ENCODE results near the gene BAZ1B. TPM values are rescaled to one million over a fixed set of nuclear protein-coding genes. Genes with fewer than 3 reads are reported as not detected.
"Not testable (repeated sequence)": the region's sequence is repeated elsewhere in the genome, so short reads cannot be mapped to it uniquely, and the experiment has no call there.

Gene BAZ1B
- total RNA-seq, 1 experiment from 2014 or later = 74.8 TPM

GRCh38 chr7:73447121-73447733 lies 74.9 kb downstream of the BAZ1B start:
- DNase-seq (ENCODE audit: low spot score) = no peak

DNA sequence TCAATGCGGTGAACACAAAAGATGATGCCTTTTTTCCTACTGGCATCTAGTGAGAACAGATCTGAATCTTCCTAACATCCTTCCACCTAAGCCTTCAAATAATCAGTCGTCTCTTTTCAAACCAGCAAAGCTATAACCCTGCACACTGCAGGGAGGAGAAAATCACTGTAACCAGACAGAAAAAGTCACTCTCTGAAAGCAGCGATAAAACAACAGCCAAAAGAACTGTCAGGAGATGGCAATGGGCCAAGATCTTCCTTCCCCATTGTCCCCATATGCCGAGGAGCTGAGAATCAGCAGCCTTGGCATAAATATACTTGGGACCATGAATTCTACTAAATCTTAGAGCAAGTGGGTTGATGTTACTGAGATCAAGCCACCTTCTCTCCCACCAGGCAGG lies 75.4 kb downstream of the BAZ1B start:
- DNase-seq (ENCODE audit: low spot score) = no peak

DNA sequence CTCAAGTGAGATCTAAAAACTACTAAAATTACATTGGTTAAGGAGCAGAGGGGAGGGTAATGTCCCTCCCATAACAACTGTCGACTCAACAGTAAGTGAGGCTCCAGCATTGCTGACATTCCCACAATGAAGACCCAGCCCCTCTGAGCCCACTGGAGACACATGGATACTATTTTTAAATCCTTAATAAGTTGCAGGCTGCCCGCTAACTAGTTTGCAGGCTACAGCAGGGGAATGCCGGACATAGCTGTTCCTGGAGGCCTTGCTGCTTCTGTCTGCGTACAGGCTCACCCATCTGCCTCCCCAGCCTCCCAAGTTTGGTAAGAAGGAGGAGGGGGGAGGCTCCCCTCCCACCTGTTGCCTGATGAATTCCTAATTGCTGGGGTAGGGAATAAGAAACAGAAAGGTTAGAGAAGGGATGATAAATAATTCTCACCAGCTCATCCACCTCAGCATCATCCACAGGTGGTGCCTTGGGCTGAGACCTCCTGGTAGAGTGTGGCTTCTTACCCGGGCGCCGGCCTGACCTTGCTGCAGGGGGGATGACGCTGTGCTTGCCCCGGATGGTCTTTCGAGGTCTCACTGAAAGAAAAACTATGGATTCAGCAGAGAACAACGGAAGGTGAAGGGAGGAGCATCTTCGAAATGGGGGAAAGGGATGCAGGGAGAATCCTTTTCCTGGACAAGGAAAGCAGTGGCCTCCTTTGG lies 78.4 kb downstream of the BAZ1B start:
- no peak for DNase-seq (ENCODE audit: low spot score)

DNA sequence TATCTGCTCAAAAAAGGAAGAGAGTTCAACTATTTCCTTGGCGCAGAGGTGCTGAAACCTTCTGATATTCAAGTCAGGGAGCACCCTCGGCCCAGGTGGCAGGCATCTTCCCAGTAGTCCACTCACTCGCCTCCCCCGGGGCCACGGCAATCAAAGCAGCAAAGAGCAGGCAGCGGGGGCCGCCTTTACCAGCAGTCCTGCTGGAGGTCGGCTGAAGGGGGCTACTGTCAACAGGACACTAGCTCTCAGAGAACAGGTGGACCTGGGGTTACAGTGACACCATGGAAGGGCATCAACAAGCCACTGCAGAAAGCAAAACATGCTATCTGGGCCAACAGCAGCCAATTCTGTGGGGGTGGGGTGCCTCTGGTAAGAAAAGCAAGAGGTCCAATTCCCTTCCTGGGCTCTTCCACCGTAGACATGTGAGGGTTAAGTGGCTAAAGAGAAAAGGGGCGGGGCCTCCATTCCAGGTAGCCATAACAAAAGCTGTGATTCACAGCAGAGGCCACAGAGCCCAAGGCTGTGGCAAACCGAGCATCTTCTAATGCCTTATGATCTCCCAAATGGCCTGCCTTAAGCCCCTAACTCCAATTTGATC lies 79.1 kb downstream of the BAZ1B start:
- DNase-seq (ENCODE audit: low spot score) = no peak

- DNase-seq (ENCODE audit: low spot score) = no peak
Observed at GRCh38 chr7:73442222-73442902, 79.7 kb downstream of the BAZ1B start.

GRCh38 chr7:73439410-73439704 lies 82.7 kb downstream of the BAZ1B start:
- no peak for DNase-seq (ENCODE audit: low spot score)

DNA sequence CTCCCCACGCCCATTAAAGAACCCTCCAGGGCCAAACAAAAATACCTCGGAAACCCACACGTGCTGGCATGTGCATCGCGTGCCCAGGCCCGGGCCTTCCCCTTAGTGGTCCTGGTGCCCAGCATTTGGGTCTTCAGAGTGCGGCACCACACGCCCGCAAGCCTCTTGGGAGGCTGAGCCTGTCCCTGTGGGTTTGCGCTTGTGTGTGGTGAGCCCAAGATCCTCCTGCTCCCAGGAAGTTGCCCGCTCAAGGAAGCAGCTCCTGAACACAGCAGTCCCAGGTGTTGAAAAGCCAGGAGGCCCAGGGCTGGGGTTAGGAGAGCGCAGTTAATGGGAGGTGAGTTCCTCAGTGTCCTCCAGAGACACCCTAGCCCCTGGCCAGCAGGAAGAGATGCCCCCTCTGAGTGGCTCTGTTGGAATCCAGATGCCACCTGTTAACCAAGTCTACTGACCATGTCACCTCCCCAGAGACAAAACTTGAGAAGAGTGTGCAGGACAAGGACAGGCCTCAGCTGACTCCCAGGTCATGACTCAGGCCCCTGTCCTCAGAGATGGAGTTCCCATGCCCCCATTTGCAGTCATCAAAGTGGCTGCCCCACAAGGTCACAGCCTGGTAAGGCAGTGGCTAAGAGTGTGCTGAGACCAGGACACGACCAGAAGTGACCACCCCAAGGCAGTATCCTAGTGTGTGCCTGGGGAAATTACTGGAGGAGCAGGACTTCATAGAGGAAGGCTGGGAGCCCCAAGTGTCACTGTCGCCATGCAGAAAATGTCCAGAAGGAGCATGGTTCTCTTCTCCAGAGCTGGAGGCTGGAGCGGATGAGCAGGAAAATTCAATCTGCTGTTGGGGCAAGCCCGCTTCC lies 83.3 kb downstream of the BAZ1B start:
- DNase-seq (ENCODE audit: low spot score) = no peak

- DNase-seq (ENCODE audit: low spot score) = no peak
Observed at GRCh38 chr7:73437621-73438416, 84.3 kb downstream of the BAZ1B start.

DNA sequence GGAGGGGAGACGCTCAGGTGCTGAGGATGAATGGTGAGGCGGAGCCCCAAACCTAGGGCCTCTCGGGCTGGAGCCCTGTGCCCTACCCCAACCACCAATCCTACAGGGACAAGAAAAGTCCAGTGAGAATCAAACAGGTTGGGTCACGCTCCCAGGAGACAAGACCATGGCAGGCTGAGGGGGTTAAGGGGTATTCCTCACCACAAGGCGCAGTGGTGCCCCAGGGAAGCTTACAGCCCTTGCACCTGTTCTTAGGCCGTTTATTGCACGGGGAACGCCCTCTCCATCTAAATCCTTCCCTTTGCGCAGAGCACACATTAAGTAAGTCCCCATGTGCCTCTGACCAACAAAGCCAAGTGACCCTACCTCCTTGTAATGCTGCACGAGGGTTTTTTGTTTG lies 85.0 kb downstream of the BAZ1B start:
- no peak for DNase-seq (ENCODE audit: low spot score)

- no peak for DNase-seq (ENCODE audit: low spot score)
Observed at GRCh38 chr7:73436031-73436929, 85.8 kb downstream of the BAZ1B start.

GRCh38 chr7:73435471-73436009 lies 86.6 kb downstream of the BAZ1B start:
- no peak for DNase-seq (ENCODE audit: low spot score)

DNA sequence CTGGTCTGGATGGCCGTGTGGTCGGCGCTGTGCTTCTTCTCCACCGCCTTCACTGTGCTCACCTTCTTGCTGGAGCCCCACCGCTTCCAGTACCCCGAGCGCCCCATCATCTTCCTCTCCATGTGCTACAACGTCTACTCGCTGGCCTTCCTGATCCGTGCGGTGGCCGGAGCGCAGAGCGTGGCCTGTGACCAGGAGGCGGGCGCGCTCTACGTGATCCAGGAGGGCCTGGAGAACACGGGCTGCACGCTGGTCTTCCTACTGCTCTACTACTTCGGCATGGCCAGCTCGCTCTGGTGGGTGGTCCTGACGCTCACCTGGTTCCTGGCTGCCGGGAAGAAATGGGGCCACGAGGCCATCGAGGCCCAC lies 87.4 kb downstream of the BAZ1B start:
- DNase-seq (ENCODE audit: low spot score) = no peak

DNA sequence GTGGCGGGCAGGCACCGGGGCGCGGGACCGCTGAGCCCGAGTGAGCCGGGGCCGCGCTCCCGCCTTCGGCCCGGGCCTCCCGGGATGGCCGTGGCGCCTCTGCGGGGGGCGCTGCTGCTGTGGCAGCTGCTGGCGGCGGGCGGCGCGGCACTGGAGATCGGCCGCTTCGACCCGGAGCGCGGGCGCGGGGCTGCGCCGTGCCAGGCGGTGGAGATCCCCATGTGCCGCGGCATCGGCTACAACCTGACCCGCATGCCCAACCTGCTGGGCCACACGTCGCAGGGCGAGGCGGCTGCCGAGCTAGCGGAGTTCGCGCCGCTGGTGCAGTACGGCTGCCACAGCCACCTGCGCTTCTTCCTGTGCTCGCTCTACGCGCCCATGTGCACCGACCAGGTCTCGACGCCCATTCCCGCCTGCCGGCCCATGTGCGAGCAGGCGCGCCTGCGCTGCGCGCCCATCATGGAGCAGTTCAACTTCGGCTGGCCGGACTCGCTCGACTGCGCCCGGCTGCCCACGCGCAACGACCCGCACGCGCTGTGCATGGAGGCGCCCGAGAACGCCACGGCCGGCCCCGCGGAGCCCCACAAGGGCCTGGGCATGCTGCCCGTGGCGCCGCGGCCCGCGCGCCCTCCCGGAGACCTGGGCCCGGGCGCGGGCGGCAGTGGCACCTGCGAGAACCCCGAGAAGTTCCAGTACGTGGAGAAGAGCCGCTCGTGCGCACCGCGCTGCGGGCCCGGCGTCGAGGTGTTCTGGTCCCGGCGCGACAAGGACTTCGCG lies 88.0 kb downstream of the BAZ1B start:
- no peak for DNase-seq (ENCODE audit: low spot score)

- DNase-seq (ENCODE audit: low spot score) = no peak
Observed at GRCh38 chr7:73432676-73433075, 89.4 kb downstream of the BAZ1B start.

DNA sequence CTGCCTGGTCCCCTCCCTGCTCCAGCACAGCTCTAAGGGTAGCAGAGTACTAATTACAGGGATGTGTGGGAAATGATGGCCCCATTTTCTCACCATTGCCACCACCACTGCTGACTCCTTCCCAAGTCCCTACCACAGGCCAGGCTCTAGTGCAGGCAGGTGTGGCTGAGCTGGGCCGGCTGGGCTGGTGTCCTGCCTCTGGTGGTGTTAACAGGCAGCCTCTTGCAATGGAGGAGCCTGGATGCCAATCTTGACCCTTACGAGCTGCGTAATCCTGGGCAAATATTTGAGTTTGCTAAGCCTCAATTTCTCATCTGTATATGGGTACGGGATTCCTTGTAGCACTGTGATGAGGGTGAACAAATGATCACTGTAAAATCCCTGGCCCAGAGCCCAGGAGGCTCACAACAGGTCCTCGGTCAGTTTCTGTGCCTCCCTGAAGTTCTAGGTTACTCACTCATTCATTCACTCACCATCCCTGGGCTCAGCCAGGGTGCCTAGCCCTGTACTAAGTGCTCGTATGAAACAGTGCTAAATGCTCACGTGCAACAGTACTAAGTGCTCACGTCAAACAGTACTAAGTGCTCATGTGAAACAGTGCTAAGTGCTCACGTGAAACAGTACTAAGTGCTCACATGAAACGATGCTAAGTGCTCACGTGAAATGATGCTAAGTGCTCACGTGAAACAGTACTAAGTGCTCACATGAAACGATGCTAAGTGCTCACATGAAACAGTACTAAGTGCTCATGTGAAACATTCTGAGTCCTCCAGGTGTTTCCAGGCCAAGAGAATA lies 90.9 kb downstream of the BAZ1B start:
- DNase-seq (ENCODE audit: low spot score) = no peak

- DNase-seq (ENCODE audit: low spot score) = not testable (repeated sequence)
Observed at GRCh38 chr7:73430540-73430939, 91.6 kb downstream of the BAZ1B start.

GRCh38 chr7:73429622-73430505 lies 92.2 kb downstream of the BAZ1B start:
- no peak for DNase-seq (ENCODE audit: low spot score)

Measured in H4 (cell line).